Breast epithelium (tissue), 4 donors: ENCODE measurements around the gene EDEM2. TPM values are rescaled to one million over a fixed set of nuclear protein-coding genes. Genes with fewer than 3 reads are reported as not detected.

ENCODE experiments used
- DNase-seq, 2 donors: peaks; one replicate each; pipeline ENCODE4 v3.0.0-alpha.2; 2019; ENCODE audit warnings: low spot score in 2 of 2
- H3K27ac ChIP-seq, 2 donors: fragments of 200-600 bp; sonication (generic) in 1 of 2; one replicate each; pipeline ENCODE4 v1.5.1; 2016 to 2019; ENCODE audit warnings: mild to moderate bottlenecking in 1 of 2
- H3K27me3 ChIP-seq, 2 donors: fragments of 200-600 bp; sonication (generic) in 1 of 2; one replicate each; pipeline versions ENCODE4 v1.5.1 to v1.6.0; 2017 to 2019; ENCODE audit warnings: control low read depth in 1 of 2, mild to moderate bottlenecking in 1 of 2
- H3K36me3 ChIP-seq: fragments of 200-600 bp; one replicate; pipeline ENCODE4 v1.5.1; 2019
- H3K4me1 ChIP-seq, 2 donors: fragments of 200-600 bp; sonication (generic); one replicate each; pipeline ENCODE4 v1.5.1; 2016 to 2019; ENCODE audit warnings: control low read depth in 1 of 2
- H3K4me3 ChIP-seq, 3 donors: fragments of 200-600 bp; sonication (generic); 1 replicate in 2 of 3; 2 replicates in 1 of 3; pipeline ENCODE4 v1.5.1; 2016 to 2019; ENCODE audit warnings: mild to moderate bottlenecking in 3 of 3, moderate library complexity in 2 of 3
- H3K9me3 ChIP-seq, 2 donors: fragments of 200-600 bp; sonication (generic) in 1 of 2; one replicate each; pipeline ENCODE4 v1.5.1; 2016 to 2019; ENCODE audit warnings: control low read depth in 1 of 2
- POLR2A ChIP-seq: fragments of 450-650 bp; IDR thresholded peaks from one replicate; pipeline ENCODE4 v1.6.1; 2016; ENCODE audit warnings: antibody characterized with exemption, mild to moderate bottlenecking, moderate library complexity
- POLR2AphosphoS5 ChIP-seq, 3 donors: sonication (generic); formaldehyde crosslinking; IDR thresholded peaks; one replicate each; pipeline ENCODE4 v1.6.1; 2017; ENCODE audit warnings: antibody characterized with exemption in 3 of 3
- intact Hi-C: fragments of 100-400 bp; cut with DNase I; formaldehyde crosslinking; loops from one replicate; pipeline ENCODE4 v1.15.1; 2023; ENCODE audit warnings: low total_unique reads
- total RNA-seq, 3 donors: library from RNA; depleted of rRNA; stranded (reverse); fragments of >200 nt; gene quantifications; one replicate each; pipeline ENCODE4 v1.1.0, GENCODE V29; 2016
- TF ChIP-seq, protein P1 (sequence below), 3 donors: fragments of 450-650 bp; IDR thresholded peaks; one replicate each; pipeline ENCODE4 v1.5.1; 2016 to 2017; ENCODE audit warnings: antibody characterized with exemption in 3 of 3, mild to moderate bottlenecking in 3 of 3, moderate library complexity in 3 of 3

The EDEM2 gene
- total RNA-seq, 3 donors from 2014 or later = 19.3 to 25.8 (median 22.4) TPM

DNA sequence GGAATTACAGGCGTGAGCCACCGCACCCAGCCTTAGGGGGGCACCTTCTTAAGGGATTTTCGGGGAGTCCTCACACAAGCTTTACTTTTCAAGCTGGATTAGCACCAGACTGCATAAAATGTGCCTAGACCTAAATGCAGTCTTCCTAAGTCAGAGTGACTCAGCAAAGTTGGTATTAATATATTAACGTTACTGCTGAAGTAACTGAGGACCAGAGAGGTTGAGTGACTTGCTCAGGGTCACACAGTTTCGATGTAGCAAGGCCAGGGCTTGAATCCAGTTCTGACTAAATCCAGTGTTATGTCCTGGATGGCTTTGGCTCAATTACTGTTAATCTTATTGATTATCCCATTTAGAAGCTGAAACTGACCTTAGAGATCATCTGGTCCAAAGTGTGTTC, 13.4 kb downstream of the EDEM2 start:
- H3K27ac ChIP-seq = no peak overlapping the region
- H3K4me1 ChIP-seq = no peaks in the 10 kb centered on the region
- no peaks in the 10 kb centered on the region for H3K9me3 ChIP-seq
- no peaks in the 10 kb centered on the region for H3K36me3 ChIP-seq
- intact Hi-C loops = no loop called here
- H3K27me3 ChIP-seq = no peaks in the 10 kb centered on the region
- H3K4me3 ChIP-seq = no peak overlapping the region
- no peak for DNase-seq
- TF ChIP-seq, protein P1, sequence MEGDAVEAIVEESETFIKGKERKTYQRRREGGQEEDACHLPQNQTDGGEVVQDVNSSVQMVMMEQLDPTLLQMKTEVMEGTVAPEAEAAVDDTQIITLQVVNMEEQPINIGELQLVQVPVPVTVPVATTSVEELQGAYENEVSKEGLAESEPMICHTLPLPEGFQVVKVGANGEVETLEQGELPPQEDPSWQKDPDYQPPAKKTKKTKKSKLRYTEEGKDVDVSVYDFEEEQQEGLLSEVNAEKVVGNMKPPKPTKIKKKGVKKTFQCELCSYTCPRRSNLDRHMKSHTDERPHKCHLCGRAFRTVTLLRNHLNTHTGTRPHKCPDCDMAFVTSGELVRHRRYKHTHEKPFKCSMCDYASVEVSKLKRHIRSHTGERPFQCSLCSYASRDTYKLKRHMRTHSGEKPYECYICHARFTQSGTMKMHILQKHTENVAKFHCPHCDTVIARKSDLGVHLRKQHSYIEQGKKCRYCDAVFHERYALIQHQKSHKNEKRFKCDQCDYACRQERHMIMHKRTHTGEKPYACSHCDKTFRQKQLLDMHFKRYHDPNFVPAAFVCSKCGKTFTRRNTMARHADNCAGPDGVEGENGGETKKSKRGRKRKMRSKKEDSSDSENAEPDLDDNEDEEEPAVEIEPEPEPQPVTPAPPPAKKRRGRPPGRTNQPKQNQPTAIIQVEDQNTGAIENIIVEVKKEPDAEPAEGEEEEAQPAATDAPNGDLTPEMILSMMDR (IDR thresholded peaks at IDR 0.05) = no peak
- TF ChIP-seq POLR2A (no peak), POLR2AphosphoS5 (IDR thresholded peaks at IDR 0.05) (no peak)

DNA sequence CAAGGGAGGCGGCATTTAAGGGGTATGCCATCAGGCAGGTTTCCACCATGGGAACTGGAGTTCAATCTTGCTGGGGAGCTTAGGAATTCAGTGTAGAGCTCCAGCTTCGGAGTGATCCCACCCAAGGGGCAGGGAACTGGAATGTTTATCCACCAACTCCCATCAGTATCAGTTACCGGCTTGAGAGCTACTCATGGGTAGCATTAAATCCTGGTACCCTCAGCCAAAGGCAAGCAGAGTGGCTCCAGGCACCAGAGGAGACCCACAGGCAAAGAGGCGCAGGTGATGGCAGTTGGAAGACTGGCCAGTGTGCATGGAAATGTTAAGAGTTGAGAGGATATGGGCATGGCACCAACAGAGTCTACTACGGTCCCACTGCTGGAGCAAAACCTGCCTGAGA, 14.1 kb downstream of the EDEM2 start:
- TF ChIP-seq POLR2AphosphoS5 (IDR thresholded peaks at IDR 0.05) (no peak), POLR2A (no peak)
- TF ChIP-seq, protein P1 (IDR thresholded peaks at IDR 0.05) = no peak
- no peak overlapping the region for H3K27ac ChIP-seq
- H3K27me3 ChIP-seq = no peaks in the 10 kb centered on the region
- H3K4me1 ChIP-seq = no peaks in the 10 kb centered on the region
- DNase-seq = no peak
- intact Hi-C loops = no loop called here
- no peaks in the 10 kb centered on the region for H3K36me3 ChIP-seq
- no peaks in the 10 kb centered on the region for H3K9me3 ChIP-seq
- H3K4me3 ChIP-seq = no peak overlapping the region

DNA sequence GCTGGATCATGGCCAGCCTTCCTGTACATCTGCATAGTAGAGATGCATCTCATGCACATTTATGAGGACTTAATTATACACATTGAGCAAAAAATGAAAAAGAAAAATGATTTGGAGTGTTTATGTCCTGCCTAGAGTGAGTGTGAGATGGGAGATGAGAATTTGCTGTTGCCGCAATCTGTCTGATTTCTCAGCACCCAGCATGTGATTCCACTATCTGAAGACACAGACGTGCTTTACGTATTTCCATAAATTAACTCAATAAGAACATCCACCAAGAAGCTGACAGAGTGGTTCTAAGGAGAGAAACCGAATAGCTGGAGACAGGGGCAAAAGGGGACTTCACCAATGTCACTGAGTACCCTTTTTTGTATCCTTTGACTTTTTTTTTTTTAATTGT, 15.2 kb downstream of the EDEM2 start:
- intact Hi-C loops = no loop called here
- no peaks in the 10 kb centered on the region for H3K36me3 ChIP-seq
- no peak for TF ChIP-seq POLR2A
- TF ChIP-seq, protein P1 (IDR thresholded peaks at IDR 0.05) = no peak
- no peak for TF ChIP-seq POLR2AphosphoS5 (IDR thresholded peaks at IDR 0.05)

DNA sequence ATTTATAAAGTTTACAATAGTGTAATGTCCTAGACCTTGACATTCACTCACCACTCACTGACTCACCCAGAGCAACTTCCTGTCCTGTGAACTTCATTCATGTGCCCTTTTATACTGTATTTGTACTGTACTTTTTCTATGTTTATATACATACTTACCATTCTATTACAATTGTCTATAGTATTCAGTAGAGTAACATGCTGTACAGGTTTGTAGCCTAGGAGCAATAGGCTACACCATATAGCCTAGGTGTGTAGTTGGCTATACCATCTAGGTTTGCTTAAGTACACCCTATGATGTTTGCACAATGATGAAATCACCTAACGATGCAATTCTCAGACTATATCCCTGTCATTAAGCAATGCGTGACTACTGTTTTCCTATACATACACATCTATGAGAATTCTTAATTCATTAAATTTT, 17.5 kb downstream of the EDEM2 start:
- intact Hi-C loops = no loop called here
- DNase-seq = no peak
- Histone ChIP-seq H3K36me3 (no peaks in the 10 kb centered on the region), H3K9me3 (no peaks in the 10 kb centered on the region), H3K27me3 (no peaks in the 10 kb centered on the region), H3K4me1 (no peaks in the 10 kb centered on the region), H3K27ac (no peak overlapping the region), H3K4me3 (no peak overlapping the region)
- TF ChIP-seq, protein P1 (IDR thresholded peaks at IDR 0.05) = no peak
- no peak for TF ChIP-seq POLR2AphosphoS5 (IDR thresholded peaks at IDR 0.05)
- TF ChIP-seq POLR2A = no peak

More for the DNA sequence above, 15.2 kb downstream of the EDEM2 start:
- Histone ChIP-seq H3K9me3 (no peaks in the 10 kb centered on the region), H3K27ac (no peak overlapping the region), H3K27me3 (no peaks in the 10 kb centered on the region), H3K4me3 (no peak overlapping the region), H3K4me1 (no peaks in the 10 kb centered on the region)
- DNase-seq = no peak

DNA sequence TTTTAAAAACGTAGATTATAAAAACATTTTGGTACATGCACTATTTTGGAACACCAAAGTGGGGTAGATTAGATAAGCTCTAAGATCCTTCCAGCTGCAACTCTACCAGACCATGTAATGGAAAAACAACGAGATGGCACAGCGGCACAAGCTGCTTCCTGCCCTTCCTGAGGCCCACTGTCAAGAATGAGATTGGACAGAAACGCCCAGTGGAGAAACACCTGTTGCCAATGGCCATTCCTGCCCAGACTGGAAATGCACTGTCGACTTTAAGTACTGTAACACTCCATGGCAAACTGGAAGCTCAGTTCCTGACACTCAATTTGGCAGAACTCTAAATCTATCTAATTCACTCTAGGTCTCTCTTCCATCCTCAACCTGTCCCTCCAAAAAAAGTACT, 21.4 kb downstream of the EDEM2 start:
- TF ChIP-seq POLR2AphosphoS5 (IDR thresholded peaks at IDR 0.05) = no peak

More for the DNA sequence above, 21.4 kb downstream of the EDEM2 start:
- Histone ChIP-seq H3K27me3 (no peaks in the 10 kb centered on the region), H3K36me3 (no peaks in the 10 kb centered on the region), H3K4me1 (no peaks in the 10 kb centered on the region), H3K27ac (no peak overlapping the region), H3K9me3 (no peaks in the 10 kb centered on the region), H3K4me3 (no peak overlapping the region)
- intact Hi-C loops = no loop called here
- DNase-seq = no peak
